H1 (cell line): ENCODE data around the gene GLG1. TPM values are rescaled to one million over a fixed set of nuclear protein-coding genes. Genes with fewer than 3 reads are reported as not detected.

Source experiments
- CTCF ChIA-PET: fragments of 300-600 bp; sonication (Branson Sonifier 250); formaldehyde crosslinking; loops from one replicate; lab custom pipeline; 2021; ENCODE audit not compliant: partially characterized antibody; lab: Charles Lee
- POLR2A ChIA-PET: fragments of 300-600 bp; sonication (Branson Sonifier 250); formaldehyde crosslinking; loops from one replicate; lab custom pipeline; 2021; ENCODE audit warnings: inconsistent platforms; ENCODE audit not compliant: partially characterized antibody; lab: Charles Lee
- DNase-seq, 2 experiments: peaks; one replicate each; pipeline versions ENCODE4 v3.0.0 to v3.0.0-alpha.2; 2010 to 2022; ENCODE audit warnings: low spot score in 2 of 2, low read depth in 1 of 2, mixed read lengths in 1 of 2
- FAIRE-seq: peaks from 2 replicates; lab custom pipeline; 2011; peaks lifted over from hg19 to GRCh38; lab: Jason Lieb, UNC
- H2AFZ ChIP-seq: 2 replicates; pipeline ENCODE4 v1.8.1; 2012; ENCODE audit warnings: low read length, inconsistent platforms
- H2AK5ac ChIP-seq: 2 replicates; pipeline ENCODE4 v1.6.1; 2013; ENCODE audit warnings: low read depth, low read length
- H2BK120ac ChIP-seq: replicated peaks from 2 replicates; pipeline ENCODE3; 2013; ENCODE audit warnings: low read depth, low read length, inconsistent platforms
- H2BK12ac ChIP-seq: 2 replicates; pipeline ENCODE4 v1.6.1; 2013; ENCODE audit warnings: low read depth, low read length
- H2BK15ac ChIP-seq: 2 replicates; pipeline ENCODE4 v1.6.1; 2013; ENCODE audit warnings: low read length
- H2BK20ac ChIP-seq: 2 replicates; pipeline ENCODE4 v1.6.1; 2013; ENCODE audit warnings: low read length
- H2BK5ac ChIP-seq: 2 replicates; pipeline ENCODE4 v1.6.1; 2013; ENCODE audit warnings: low read depth, low read length
- H3K14ac ChIP-seq: 2 replicates; pipeline ENCODE4 v1.6.1; 2013; ENCODE audit warnings: inconsistent platforms; ENCODE audit not compliant: insufficient read length
- H3K18ac ChIP-seq: 2 replicates; pipeline ENCODE4 v1.6.1; 2013; ENCODE audit warnings: low read length; ENCODE audit errors: extremely low read depth
- H3K23ac ChIP-seq: 2 replicates; pipeline ENCODE4 v1.6.1; 2013; ENCODE audit warnings: inconsistent platforms; ENCODE audit not compliant: insufficient read length
- H3K23me2 ChIP-seq: 2 replicates; pipeline ENCODE4 v1.6.1; 2013; ENCODE audit warnings: low read depth, low read length
- H3K27ac ChIP-seq: 2 replicates; pipeline ENCODE4 v1.6.1; 2011; ENCODE audit warnings: low read depth, low read length, inconsistent platforms
- H3K27me3 ChIP-seq, 4 experiments: replicated peaks in 1 of 4; 1 replicate in 1 of 4; 2 replicates in 3 of 4; pipeline versions ENCODE4 v1.6.1 to v1.8.1; 2011 to 2013; ENCODE audit warnings: low read length in 3 of 4, mild to moderate bottlenecking in 3 of 4, inconsistent platforms in 2 of 4, mixed read lengths in 2 of 4, moderate library complexity in 1 of 4; ENCODE audit not compliant: control insufficient read depth in 3 of 4, insufficient read depth in 3 of 4; ENCODE audit errors: extremely low read depth in 1 of 4
- H3K36me3 ChIP-seq, 4 experiments: 2 replicates each; pipeline versions ENCODE4 v1.6.1 to v1.8.1; 2011 to 2013; ENCODE audit warnings: mild to moderate bottlenecking in 4 of 4, low read length in 3 of 4, moderate library complexity in 2 of 4, control low read depth in 1 of 4, inconsistent platforms in 1 of 4; ENCODE audit not compliant: insufficient read depth in 4 of 4, control insufficient read depth in 2 of 4
- H3K4ac ChIP-seq: replicated peaks from 2 replicates; pipeline ENCODE3; 2013; ENCODE audit warnings: low read length, low read depth, mixed read lengths, inconsistent platforms; ENCODE audit not compliant: insufficient read length
- H3K4me1 ChIP-seq, 4 experiments: replicated peaks in 1 of 4; 1 replicate in 1 of 4; 2 replicates in 3 of 4; pipeline versions ENCODE4 v1.6.1 to v1.8.1; 2011 to 2013; ENCODE audit warnings: low read length in 3 of 4, inconsistent platforms in 2 of 4, mixed read lengths in 1 of 4; ENCODE audit not compliant: insufficient read depth in 4 of 4, control insufficient read depth in 3 of 4
- H3K4me2 ChIP-seq, 2 experiments: 2 replicates each; pipeline versions ENCODE4 v1.6.1 to v1.8.1; 2011 to 2013; ENCODE audit warnings: low read depth in 2 of 2, low read length in 2 of 2, control low read depth in 1 of 2, inconsistent platforms in 1 of 2, mild to moderate bottlenecking in 1 of 2; ENCODE audit not compliant: insufficient read depth in 1 of 2
- H3K4me3 ChIP-seq, 4 experiments: fragments of 200-600, 300-600 bp in 1 of 4; sonication (generic), shearing (Covaris generic), sonication (Bioruptor Twin) in 1 of 4; 2 replicates each; pipeline versions ENCODE4 v1.5.1 to v1.8.1; 2011 to 2016; ENCODE audit warnings: low read length in 4 of 4, low read depth in 3 of 4, control low read depth in 2 of 4, inconsistent platforms in 2 of 4, mild to moderate bottlenecking in 2 of 4, mixed read lengths in 1 of 4, moderate library complexity in 1 of 4; ENCODE audit not compliant: insufficient read depth in 2 of 4; ENCODE audit errors: extremely low read depth in 1 of 4
- H3K56ac ChIP-seq: replicated peaks from 2 replicates; pipeline ENCODE3; 2013; ENCODE audit warnings: low read depth, mild to moderate bottlenecking, mixed read lengths, low read length, inconsistent platforms; ENCODE audit not compliant: insufficient read length
- H3K79me1 ChIP-seq: 2 replicates; pipeline ENCODE4 v1.6.1; 2013; ENCODE audit warnings: low read depth, low read length, control low read depth
- H3K79me2 ChIP-seq, 2 experiments: 2 replicates each; pipeline versions ENCODE4 v1.6.1 to v1.8.1; 2012 to 2013; ENCODE audit warnings: low read length in 2 of 2, mild to moderate bottlenecking in 2 of 2, inconsistent platforms in 1 of 2; ENCODE audit not compliant: insufficient read depth in 2 of 2, control insufficient read depth in 1 of 2
- H3K9ac ChIP-seq, 4 experiments: replicated peaks in 1 of 4; 1 replicate in 1 of 4; 2 replicates in 3 of 4; pipeline versions ENCODE4 v1.6.1 to v1.8.1; 2011 to 2013; ENCODE audit warnings: low read depth in 3 of 4, low read length in 3 of 4, control low read depth in 2 of 4, mild to moderate bottlenecking in 2 of 4, moderate library complexity in 2 of 4, inconsistent platforms in 1 of 4; ENCODE audit errors: extremely low read depth in 1 of 4
- H3K9me3 ChIP-seq, 2 experiments: 2 replicates each; pipeline versions ENCODE4 v1.6.1 to v1.8.1; 2012 to 2013; ENCODE audit warnings: mild to moderate bottlenecking in 2 of 2, moderate library complexity in 2 of 2, control low read depth in 1 of 2, inconsistent platforms in 1 of 2, low read depth in 1 of 2, low read length in 1 of 2, mixed read lengths in 1 of 2; ENCODE audit not compliant: insufficient read depth in 2 of 2
- H4K20me1 ChIP-seq, 2 experiments: replicated peaks in 1 of 2; 2 replicates each; pipeline versions ENCODE3 to v1.8.1; 2011 to 2013; ENCODE audit warnings: inconsistent platforms in 2 of 2, low read length in 2 of 2, mild to moderate bottlenecking in 1 of 2; ENCODE audit not compliant: insufficient read depth in 2 of 2, control insufficient read depth in 1 of 2
- H4K5ac ChIP-seq: 2 replicates; pipeline ENCODE4 v1.6.1; 2013; ENCODE audit warnings: low read length, low read depth, mixed read lengths, inconsistent platforms; ENCODE audit not compliant: insufficient read length
- H4K8ac ChIP-seq: 2 replicates; pipeline ENCODE4 v1.8.0; 2013; ENCODE audit warnings: mild to moderate bottlenecking, moderate library complexity, low read length, inconsistent platforms; ENCODE audit not compliant: insufficient read depth; ENCODE audit errors: extremely low read depth
- H4K91ac ChIP-seq: replicated peaks from 2 replicates; pipeline ENCODE3; 2013; ENCODE audit warnings: low read length, mixed read lengths, inconsistent platforms; ENCODE audit not compliant: insufficient read length
- BCL11A ChIP-seq, 2 experiments: IDR thresholded peaks; one replicate each; pipeline ENCODE4 v1.6.1; 2011; ENCODE audit warnings: low read depth in 2 of 2, low read length in 2 of 2, mild to moderate bottlenecking in 2 of 2
- CEBPB ChIP-seq: IDR thresholded peaks from 2 replicates; pipeline ENCODE4 v1.6.1; 2012; ENCODE audit warnings: low read depth, low read length
- JUND ChIP-seq: IDR thresholded peaks from 2 replicates; pipeline ENCODE4 v1.6.1; 2011; ENCODE audit warnings: mild to moderate bottlenecking, improper control_type of control experiment, low read length
- KDM1A ChIP-seq: fragments of 200-600, 300-600 bp; sonication (generic); IDR thresholded peaks from 2 replicates; pipeline ENCODE4 v1.7.1; 2016; ENCODE audit warnings: mild to moderate bottlenecking, low read length, borderline replicate concordance
- PHF8 ChIP-seq: fragments of 200-600 bp; sonication (generic); conservative IDR thresholded peaks from 2 replicates; pipeline ENCODE4 v1.7.1; 2012; ENCODE audit warnings: low read depth, mild to moderate bottlenecking, inconsistent platforms, low read length, moderate library complexity
- RFX5 ChIP-seq: IDR thresholded peaks from 2 replicates; pipeline ENCODE4 v1.6.1; 2011; ENCODE audit warnings: low read depth, low read length, improper control_type of control experiment, borderline replicate concordance
- WGBS, 2 experiments: shearing (Covaris generic) in 1 of 2; methylation state at CpG; one replicate each; pipeline versions ENCODE4 v1.1.6 to v1.1.7; 2013 to 2015; ENCODE audit warnings: low lambda C conversion rate in 2 of 2, mixed read lengths in 2 of 2, inconsistent platforms in 1 of 2, low coverage in 1 of 2, missing lambda C conversion rate in 1 of 2; ENCODE audit not compliant: insufficient replicate concordance in 2 of 2, insufficient coverage in 1 of 2, insufficient read length in 1 of 2; ENCODE audit errors: extremely low coverage in 1 of 2, missing lambda C conversion rate in 1 of 2; 5-methylcytosine and 5-hydroxymethylcytosine counted together
- polyA plus RNA-seq, 7 experiments: library from polyadenylated mRNA; depleted of rRNA in 3 of 7; stranded (reverse) in 5 of 7; unstranded in 2 of 7; fragments of >200 nt in 5 of 7; fragments of 200-250 nt in 2 of 7; gene quantifications; 1 replicate in 5 of 7; 2 replicates in 1 of 7; 4 replicates in 1 of 7; pipeline versions ENCODE4 v1.2.1 to v1.2.3, GENCODE V29; 2011 to 2013; ENCODE audit warnings: missing spikeins in 2 of 7, mixed read lengths in 2 of 7
- total RNA-seq: library from RNA; stranded (reverse); fragmentation: NEBNext Ultra II Directional; extraction: Animal tissue kit (Norgen Biotek cat#: 25700); gene quantifications from 2 replicates; pipeline ENCODE4 v1.2.1, GENCODE V29; 2021

GLG1 gene
- total and polyA plus RNA-seq, 2 of the 8 experiments (the other 6 are each of a cell fraction or from before 2014, with no cell fraction given), result 53.4 to 139 TPM

- H3K79me1 ChIP-seq, result no peaks in the 10 kb centered on the region
- H3K27ac ChIP-seq, result no peak overlapping the region
- ChIA-PET POLR2A (interaction anchor here (0.7 kb wide), 1 partner anchor 400 kb away, joined by 3 read pairs; no protein-coding TSS in a partner anchor), CTCF (interaction anchor here (0.6 to 1.3 kb wide), 6 partner anchors 9 to 191 kb away, joined by 3 to 5 read pairs (median 4); no protein-coding TSS in a partner anchor)
- no peak overlapping the region for H2AK5ac ChIP-seq
- H4K5ac ChIP-seq, result no peak overlapping the region
- H3K14ac ChIP-seq, result no peak overlapping the region
- H3K23me2 ChIP-seq, result no peaks in the 10 kb centered on the region
- H2BK15ac ChIP-seq, result no peak overlapping the region
- peaks cover 36 to 71% (median 59%) of the 10 kb centered on the region in 4 experiments for H3K36me3 ChIP-seq
- no peak overlapping the region for H3K9ac ChIP-seq
- FAIRE-seq (no peak), DNase-seq (no peak)
- H3K9me3 ChIP-seq, result no peaks in the 10 kb centered on the region
- H3K4me3 ChIP-seq, result no peak overlapping the region
- H2BK5ac ChIP-seq, result no peak overlapping the region
- TF ChIP-seq BCL11A (IDR thresholded peaks at IDR 0.05; ENCODE audit: low read depth in 2 of 2, low read length in 2 of 2) (no peak), PHF8 (no peak), RFX5 (no peak), JUND (no peak), KDM1A (no peak), CEBPB (no peak)
- H3K27me3 ChIP-seq, result no peaks in the 10 kb centered on the region
- H3K4ac ChIP-seq, result no peak overlapping the region
- H3K4me1 ChIP-seq, result no peaks in the 10 kb centered on the region
- H4K8ac ChIP-seq, result no peak overlapping the region
- WGBS, 2 experiments, result 89% methylated on average over 7 of the region's 7 CpGs; no CpG with 5 or more reads in 1 of the 2 experiments
- no peak overlapping the region for H2BK20ac ChIP-seq
- no peak overlapping the region for H3K18ac ChIP-seq
- no peaks in the 10 kb centered on the region for H4K20me1 ChIP-seq
- H2AFZ ChIP-seq, result no peak overlapping the region
- H3K56ac ChIP-seq, result no peak overlapping the region
- H2BK12ac ChIP-seq, result no peak overlapping the region
- H3K23ac ChIP-seq, result no peak overlapping the region
- H4K91ac ChIP-seq, result no peak overlapping the region
- H3K4me2 ChIP-seq, result no peak overlapping the region
- no peak overlapping the region for H2BK120ac ChIP-seq
- no peaks in the 10 kb centered on the region for H3K79me2 ChIP-seq
These were observed 146.4 kb downstream of the GLG1 start for GRCh38 chr16:74460542-74460941.
